IMR-90 (cell line): ENCODE results near the gene LIPM. TPM values are rescaled to one million over a fixed set of nuclear protein-coding genes. Genes with fewer than 3 reads are reported as not detected.

Experiments used
- ATAC-seq: fragments of 200-7000 bp; cut with Tn5 transposase; 2 replicates; pipeline ENCODE4 v1.9.1; 2020; ENCODE audit warnings: low read depth, mild to moderate bottlenecking, moderate library complexity
- BruUV-seq: library from RNA; stranded (reverse); fragments of 400-500 nt; replicated peaks from 2 replicates; lab custom pipeline; 2021; lab: Mats Ljungman, UMichigan
- CTCF ChIA-PET: fragments of 300-600 bp; formaldehyde crosslinking; extraction: SDS; loops from one replicate; lab custom pipeline; 2021; ENCODE audit warnings: antibody characterized with exemption; lab: Yijun Ruan, JAX
- POLR2A ChIA-PET: fragments of 300-600 bp; sonication (Branson Sonifier 250); formaldehyde crosslinking; loops from one replicate; lab custom pipeline; 2022; ENCODE audit warnings: antibody characterized with exemption; ENCODE audit not compliant: unreplicated experiment; lab: Charles Lee
- DNase-seq: peaks from one replicate; pipeline ENCODE4 v3.0.0; 2013
- H2AFZ ChIP-seq: replicated peaks from 2 replicates; pipeline ENCODE3; 2013; ENCODE audit warnings: low read length, mild to moderate bottlenecking; ENCODE audit not compliant: poor library complexity
- H2AK5ac ChIP-seq: 2 replicates; pipeline ENCODE4 v1.6.1; 2013; ENCODE audit warnings: low read depth, low read length, inconsistent platforms
- H2AK9ac ChIP-seq: replicated peaks from 2 replicates; pipeline ENCODE3; 2013; ENCODE audit warnings: mild to moderate bottlenecking, low read depth, low read length, moderate library complexity; ENCODE audit not compliant: poor library complexity
- H2BK120ac ChIP-seq: 2 replicates; pipeline ENCODE4 v1.6.1; 2013; ENCODE audit warnings: low read depth, low read length, inconsistent platforms
- H2BK15ac ChIP-seq: 3 replicates; pipeline ENCODE4 v1.6.1; 2013; ENCODE audit warnings: low read depth, low read length, inconsistent platforms
- H2BK20ac ChIP-seq: 2 replicates; pipeline ENCODE4 v1.6.1; 2013; ENCODE audit warnings: low read depth, mild to moderate bottlenecking, inconsistent platforms, low read length, moderate library complexity
- H2BK5ac ChIP-seq: 2 replicates; pipeline ENCODE4 v1.6.1; 2013; ENCODE audit warnings: mild to moderate bottlenecking, low read depth, low read length, inconsistent platforms; ENCODE audit not compliant: poor library complexity, severe bottlenecking
- H3K14ac ChIP-seq: replicated peaks from 2 replicates; pipeline ENCODE4 v1.6.1; 2013; ENCODE audit warnings: low read depth, low read length, inconsistent platforms
- H3K18ac ChIP-seq: 2 replicates; pipeline ENCODE4 v1.6.1; 2013; ENCODE audit warnings: low read depth, low read length, control low read depth
- H3K23ac ChIP-seq: 2 replicates; pipeline ENCODE4 v1.6.1; 2013; ENCODE audit warnings: low read depth, low read length, inconsistent platforms
- H3K27ac ChIP-seq: 2 replicates; pipeline ENCODE4 v1.5.1; 2013; ENCODE audit warnings: mild to moderate bottlenecking, control low read depth, low read length; ENCODE audit not compliant: insufficient read depth
- H3K27me3 ChIP-seq: 2 replicates; pipeline ENCODE4 v1.6.1; 2013; ENCODE audit warnings: low read length; ENCODE audit not compliant: control insufficient read depth, insufficient read depth
- H3K36me3 ChIP-seq: 2 replicates; pipeline ENCODE4 v1.6.1; 2013; ENCODE audit warnings: low read length, mixed read lengths; ENCODE audit not compliant: control insufficient read depth, insufficient read depth
- H3K4ac ChIP-seq: 2 replicates; pipeline ENCODE4 v1.6.1; 2013; ENCODE audit warnings: low read depth, low read length, inconsistent platforms
- H3K4me1 ChIP-seq: 2 replicates; pipeline ENCODE4 v1.6.1; 2013; ENCODE audit warnings: low read length, mixed read lengths; ENCODE audit not compliant: control insufficient read depth, insufficient read depth
- H3K4me2 ChIP-seq: 2 replicates; pipeline ENCODE4 v1.6.1; 2013; ENCODE audit warnings: low read depth, mild to moderate bottlenecking, control low read depth, low read length, moderate library complexity
- H3K4me3 ChIP-seq: 2 replicates; pipeline ENCODE4 v1.5.1; 2013; ENCODE audit warnings: low read depth, mild to moderate bottlenecking, control low read depth, low read length, moderate library complexity; ENCODE audit not compliant: insufficient read depth
- H3K56ac ChIP-seq: 2 replicates; pipeline ENCODE4 v1.6.1; 2013; ENCODE audit warnings: low read length, inconsistent platforms; ENCODE audit not compliant: insufficient read depth; ENCODE audit errors: extremely low read depth
- H3K79me1 ChIP-seq, 2 experiments: 2 replicates each; pipeline ENCODE4 v1.6.1; 2013; ENCODE audit warnings: low read length in 2 of 2, inconsistent platforms in 1 of 2, low read depth in 1 of 2
- H3K9ac ChIP-seq: 2 replicates; pipeline ENCODE4 v1.6.1; 2013; ENCODE audit warnings: low read depth, low read length, control low read depth
- H3K9me1 ChIP-seq: 2 replicates; pipeline ENCODE4 v1.6.1; 2013; ENCODE audit warnings: low read length, inconsistent platforms; ENCODE audit not compliant: insufficient read depth
- H3K9me3 ChIP-seq: 2 replicates; pipeline ENCODE4 v1.6.1; 2013; ENCODE audit warnings: low read length; ENCODE audit not compliant: control insufficient read depth, insufficient read depth
- H4K20me1 ChIP-seq: 2 replicates; pipeline ENCODE4 v1.6.1; 2013; ENCODE audit warnings: low read length, inconsistent platforms; ENCODE audit not compliant: insufficient read depth
- H4K5ac ChIP-seq: 2 replicates; pipeline ENCODE4 v1.6.1; 2013; ENCODE audit warnings: mild to moderate bottlenecking, low read depth, low read length, control low read depth
- H4K8ac ChIP-seq, 2 experiments: 2 replicates each; pipeline ENCODE4 v1.6.1; 2013; ENCODE audit warnings: low read depth in 2 of 2, low read length in 2 of 2, control low read depth in 1 of 2, inconsistent platforms in 1 of 2
- H4K91ac ChIP-seq: 2 replicates; pipeline ENCODE4 v1.6.1; 2013; ENCODE audit warnings: low read depth, low read length, inconsistent platforms; ENCODE audit not compliant: insufficient read depth
- BHLHE40 ChIP-seq: fragments of 150-350 bp; IDR thresholded peaks from 2 replicates; pipeline ENCODE4 v1.6.1; 2016; ENCODE audit warnings: mild to moderate bottlenecking, low read depth, low read length
- CEBPB ChIP-seq: IDR thresholded peaks from 2 replicates; pipeline ENCODE4 v1.6.1; 2012; ENCODE audit warnings: low read depth, low read length, improper control_type of control experiment
- CTCF ChIP-seq: conservative IDR thresholded peaks from 2 replicates; pipeline ENCODE4 v1.5.1; 2012; ENCODE audit warnings: mild to moderate bottlenecking, low read depth, low read length, improper control_type of control experiment
- MAFK ChIP-seq: IDR thresholded peaks from 2 replicates; pipeline ENCODE4 v1.6.1; 2012; ENCODE audit warnings: low read depth, low read length, improper control_type of control experiment
- MXI1 ChIP-seq: IDR thresholded peaks from 2 replicates; pipeline ENCODE4 v1.6.1; 2012; ENCODE audit warnings: low read depth, mild to moderate bottlenecking, low read length, moderate library complexity, borderline replicate concordance
- NFE2L2 ChIP-seq: fragments of 150-350 bp; IDR thresholded peaks from 2 replicates; pipeline ENCODE4 v1.6.1; 2016; ENCODE audit warnings: low read depth, mild to moderate bottlenecking, low read length
- RCOR1 ChIP-seq: IDR thresholded peaks from 2 replicates; pipeline ENCODE4 v1.6.1; 2012; ENCODE audit warnings: mild to moderate bottlenecking, low read length, improper control_type of control experiment; ENCODE audit not compliant: insufficient replicate concordance
- RFX5 ChIP-seq: IDR thresholded peaks from 2 replicates; pipeline ENCODE4 v1.8.0; 2012; ENCODE audit warnings: low read depth, mild to moderate bottlenecking, low read length, moderate library complexity
- SMC3 ChIP-seq: fragments of 150-350 bp; IDR thresholded peaks from 2 replicates; pipeline ENCODE4 v1.6.1; 2016; ENCODE audit warnings: low read depth, mild to moderate bottlenecking, antibody characterized with exemption, low read length, moderate library complexity
- USF2 ChIP-seq: fragments of 150-350 bp; IDR thresholded peaks from 2 replicates; pipeline ENCODE4 v1.6.1; 2017; ENCODE audit warnings: mild to moderate bottlenecking, antibody characterized with exemption, low read length, low read depth
- WGBS, 2 experiments: methylation state at CpG; one replicate each; pipeline versions ENCODE4 v1.1.5 to v1.1.7; 2013; ENCODE audit warnings: missing lambda C conversion rate in 2 of 2; ENCODE audit not compliant: insufficient read length in 1 of 2; ENCODE audit errors: extremely low coverage in 2 of 2; 5-methylcytosine and 5-hydroxymethylcytosine counted together
- dilution Hi-C: fragments of 300-500 bp; cut with HindIII; formaldehyde crosslinking; loops from one replicate; pipeline ENCODE4 v1.14.3; 2018; ENCODE audit warnings: low sequenced_read_pairs; ENCODE audit not compliant: unreplicated experiment
- in situ Hi-C: fragments of 300-500 bp; cut with MboI; formaldehyde crosslinking; loops from 3 replicates; pipeline ENCODE4 v1.14.3; 2019; ENCODE audit warnings: low sequenced_read_pairs, inconsistent platforms, mixed read lengths
- intact Hi-C: fragments of 100-400 bp; cut with micrococcal nuclease; formaldehyde crosslinking; loops from 2 replicates; pipeline ENCODE4 v1.10.0; 2022
- polyA plus RNA-seq, 3 experiments: library from polyadenylated mRNA; depleted of rRNA; stranded (reverse); fragments of >200 nt; gene quantifications; 2 replicates each; pipeline ENCODE4 v1.2.3, GENCODE V29; 2012; ENCODE audit warnings: low replicate concordance in 1 of 3
- total RNA-seq: library from RNA; depleted of rRNA; stranded (reverse); fragments of >200 nt; gene quantifications from 2 replicates; pipeline ENCODE4 v1.2.3, GENCODE V29; 2012

LIPM gene
- total and polyA plus RNA-seq, 2 of the 4 experiments (the other 2 are of a cell fraction), result not detected

- DNase-seq (no peak), ATAC-seq (no peak)
- intact Hi-C loops (no loop called here), in situ Hi-C loops (loop anchor here (10.0 kb wide), 1 partner anchor 392 kb away; no protein-coding TSS in a partner anchor), dilution Hi-C loops (no loop called here)
- no peak overlapping the region for H2BK20ac ChIP-seq
- ChIA-PET CTCF (no interaction called here), POLR2A (no interaction called here)
- no peak overlapping the region for H2AK9ac ChIP-seq
- no peak overlapping the region for H2AK5ac ChIP-seq
- H3K14ac ChIP-seq, result no peak overlapping the region
- no peaks in the 10 kb centered on the region for H3K4me1 ChIP-seq
- no peak overlapping the region for H3K56ac ChIP-seq
- no peaks in the 10 kb centered on the region for H3K9me1 ChIP-seq
- TF ChIP-seq RFX5 (no peak), MAFK (no peak), RCOR1 (no peak), BHLHE40 (no peak), CEBPB (no peak), SMC3 (no peak), MXI1 (no peak), CTCF (no peak), NFE2L2 (no peak), USF2 (no peak)
- H4K8ac ChIP-seq, result no peak overlapping the region
- H3K27ac ChIP-seq, result no peak overlapping the region
- no peaks in the 10 kb centered on the region for H3K36me3 ChIP-seq
- no peak overlapping the region for H4K5ac ChIP-seq
- no peak overlapping the region for H4K91ac ChIP-seq
- H3K9me3 ChIP-seq, result no peaks in the 10 kb centered on the region
- H3K9ac ChIP-seq, result no peak overlapping the region
- no peak overlapping the region for H2BK15ac ChIP-seq
- no peaks in the 10 kb centered on the region for H4K20me1 ChIP-seq
- no peak overlapping the region for H3K4me2 ChIP-seq
- H3K23ac ChIP-seq, result no peak overlapping the region
- BruUV-seq, result no TSS peak
- H3K27me3 ChIP-seq, result no peaks in the 10 kb centered on the region
- no CpG with 5 or more reads among the region's 2 CpGs for WGBS, 2 experiments
- no peak overlapping the region for H3K18ac ChIP-seq
- no peak overlapping the region for H2AFZ ChIP-seq
- no peak overlapping the region for H3K4ac ChIP-seq
- no peak overlapping the region for H2BK120ac ChIP-seq
- H3K4me3 ChIP-seq, result no peak overlapping the region
- no peak overlapping the region for H2BK5ac ChIP-seq
- H3K79me1 ChIP-seq, result no peaks in the 10 kb centered on the region
Observed at GRCh38 chr10:88833156-88833555, 30.6 kb downstream of the LIPM start.
